NCI-H748 treated with DMSO at 0.1 percent for 48 hours (cell line): ENCODE results near the gene MAPKAPK2.
A peak's percentile ranks its signal among the peaks of the same experiment; 100 is the strongest.

Experiments
- DNase-seq: peaks from one replicate; lab custom pipeline; 2025; lab: John Stamatoyannopoulos, UW

The MAPKAPK2 gene

GRCh38 chr1:206684003-206684402 is 702 bp upstream of the MAPKAPK2 start:
- no peak for DNase-seq

- DNase-seq, result no peak
These were observed 646 bp downstream of the MAPKAPK2 start for GRCh38 chr1:206685334-206685768.

- no peak for DNase-seq
These were observed 1.2 kb downstream of the MAPKAPK2 start for GRCh38 chr1:206685769-206686477.

- no peak for DNase-seq
These were observed 2.0 kb downstream of the MAPKAPK2 start for GRCh38 chr1:206686478-206687249.

GRCh38 chr1:206687251-206687914 is 2.7 kb downstream of the MAPKAPK2 start:
- no peak for DNase-seq

GRCh38 chr1:206687915-206688442 is 3.3 kb downstream of the MAPKAPK2 start:
- DNase-seq, result no peak

GRCh38 chr1:206690516-206690915 is 5.8 kb downstream of the MAPKAPK2 start:
- no peak for DNase-seq

GRCh38 chr1:206691604-206692003 is 6.9 kb downstream of the MAPKAPK2 start:
- no peak for DNase-seq

- DNase-seq, result no peak
These were observed 8.3 kb downstream of the MAPKAPK2 start for GRCh38 chr1:206693029-206693428.

- no peak for DNase-seq
These were observed 8.9 kb downstream of the MAPKAPK2 start for GRCh38 chr1:206693592-206693991.

- DNase-seq, result no peak
These were observed 9.7 kb downstream of the MAPKAPK2 start for GRCh38 chr1:206694171-206695124.

GRCh38 chr1:206695733-206696132 is 11.0 kb downstream of the MAPKAPK2 start:
- no peak for DNase-seq

GRCh38 chr1:206696812-206697585 is 12.3 kb downstream of the MAPKAPK2 start:
- DNase-seq, result no peak

- DNase-seq, result no peak
These were observed 13.3 kb downstream of the MAPKAPK2 start for GRCh38 chr1:206698011-206698410.

GRCh38 chr1:206699000-206699586 is 14.4 kb downstream of the MAPKAPK2 start:
- no peak for DNase-seq

GRCh38 chr1:206699626-206700025 is 14.9 kb downstream of the MAPKAPK2 start:
- DNase-seq, result no peak

GRCh38 chr1:206700445-206701036 is 15.8 kb downstream of the MAPKAPK2 start:
- peak; percentile 37 for DNase-seq

GRCh38 chr1:206702260-206702659 is 17.6 kb downstream of the MAPKAPK2 start:
- DNase-seq, result no peak

- DNase-seq, result no peak
These were observed 18.1 kb downstream of the MAPKAPK2 start for GRCh38 chr1:206702803-206703202.

GRCh38 chr1:206703661-206704060 is 19.0 kb downstream of the MAPKAPK2 start:
- DNase-seq, result no peak
